Uterus (tissue), 4 donors: ENCODE data around the gene OR5AC2. TPM values are rescaled to one million over a fixed set of nuclear protein-coding genes. Genes with fewer than 3 reads are reported as not detected.

Experiments used
- DNase-seq, 2 donors: peaks; one replicate each; pipeline ENCODE4 v3.0.0-alpha.2; 2019 to 2020
- H3K27ac ChIP-seq, 2 donors: fragments of 200-600 bp; sonication (generic); 1 replicate in 1 of 2; 2 replicates in 1 of 2; pipeline ENCODE4 v1.5.1; 2016 to 2018
- H3K27me3 ChIP-seq, 2 donors: fragments of 200-600 bp; sonication (generic); one replicate each; pipeline ENCODE4 v1.5.1; 2018 to 2019; ENCODE audit warnings: control low read depth in 1 of 2
- H3K36me3 ChIP-seq, 2 donors: fragments of 200-600 bp; sonication (generic); one replicate each; pipeline ENCODE4 v1.5.1; 2019; ENCODE audit warnings: control low read depth in 1 of 2
- H3K4me1 ChIP-seq, 2 donors: fragments of 200-600 bp; sonication (generic); one replicate each; pipeline ENCODE4 v1.5.1; 2018 to 2019; ENCODE audit warnings: control low read depth in 1 of 2
- H3K4me3 ChIP-seq, 2 donors: fragments of 200-600 bp; sonication (generic); 1 replicate in 1 of 2; 2 replicates in 1 of 2; pipeline ENCODE4 v1.5.1; 2018 to 2019; ENCODE audit warnings: mild to moderate bottlenecking in 1 of 2
- H3K9me3 ChIP-seq, 2 donors: fragments of 200-600 bp; sonication (generic); one replicate each; pipeline ENCODE4 v1.5.1; 2019; ENCODE audit warnings: control low read depth in 1 of 2
- CTCF ChIP-seq, 4 experiments: fragments of 200-600 bp in 2 of 4; fragments of 450-650 bp in 2 of 4; sonication (generic) in 2 of 4; IDR thresholded peaks; one replicate each; pipeline ENCODE4 v1.5.1; 2016 to 2019; ENCODE audit warnings: antibody characterized with exemption in 4 of 4, mild to moderate bottlenecking in 2 of 4, moderate library complexity in 1 of 4
- POLR2A ChIP-seq, 2 donors: fragments of 450-650 bp; IDR thresholded peaks; one replicate each; pipeline ENCODE4 v1.6.1; 2016; ENCODE audit warnings: antibody characterized with exemption in 2 of 2, mild to moderate bottlenecking in 1 of 2, moderate library complexity in 1 of 2
- intact Hi-C: fragments of 100-400 bp; cut with DNase I; formaldehyde crosslinking; loops from one replicate; pipeline ENCODE4 v1.15.1; 2023; ENCODE audit warnings: low total_unique reads
- total RNA-seq, 4 donors: library from RNA; depleted of rRNA in 3 of 4; stranded (reverse); fragments of >200 nt in 3 of 4; gene quantifications; one replicate each; pipeline versions ENCODE4 v1.1.0 to v1.2.4, GENCODE V29; 2014 to 2023
- donor health status: DM: yes; HTN: yes; CAD: no.

OR5AC2 gene
- not detected for total RNA-seq

- H3K27me3 ChIP-seq = no peaks in the 10 kb centered on the region
- no peak for DNase-seq
- no peaks in the 10 kb centered on the region for H3K4me1 ChIP-seq
- intact Hi-C loops = no loop called here
- no peaks in the 10 kb centered on the region for H3K36me3 ChIP-seq
- TF ChIP-seq POLR2A (IDR thresholded peaks at IDR 0.05) (no peak), CTCF (IDR thresholded peaks at IDR 0.05) (no peak)
- no peak within 1 kb of the TSS for H3K4me3 ChIP-seq
- no peaks in the 10 kb centered on the region for H3K9me3 ChIP-seq
- no peak within 1 kb of the TSS for H3K27ac ChIP-seq
Measured at GRCh38 chr3:98086873-98087272, at the start of gene OR5AC2. Gene OR5AC2, plus strand, starts transcription at chr3:98087173. Its CDS starts 0 bp downstream, at chr3:98087173.

- H3K4me1 ChIP-seq = no peaks in the 10 kb centered on the region
- TF ChIP-seq POLR2A (IDR thresholded peaks at IDR 0.05) (no peak), CTCF (IDR thresholded peaks at IDR 0.05) (no peak)
- H3K36me3 ChIP-seq = no peaks in the 10 kb centered on the region
- intact Hi-C loops = no loop called here
- peaks cover 0 to 4% of the 10 kb centered on the region in 2 donors for H3K27me3 ChIP-seq
- no peak for DNase-seq
- no peaks in the 10 kb centered on the region for H3K9me3 ChIP-seq
- H3K27ac ChIP-seq = no peak overlapping the region
- no peak overlapping the region for H3K4me3 ChIP-seq
Measured at GRCh38 chr3:98038286-98038685, 48.7 kb upstream of the OR5AC2 start.

GRCh38 chr3:98038876-98039275 is 48.1 kb upstream of the OR5AC2 start:
- Histone ChIP-seq H3K27ac (no peak overlapping the region), H3K4me1 (no peaks in the 10 kb centered on the region), H3K27me3 (peaks cover 0 to 4% of the 10 kb centered on the region in 2 donors), H3K4me3 (no peak overlapping the region), H3K36me3 (no peaks in the 10 kb centered on the region), H3K9me3 (no peaks in the 10 kb centered on the region)
- no peak for TF ChIP-seq POLR2A (IDR thresholded peaks at IDR 0.05)
- no peak for TF ChIP-seq CTCF (IDR thresholded peaks at IDR 0.05)
- DNase-seq = no peak
- intact Hi-C loops = no loop called here

GRCh38 chr3:98039322-98040024 is 47.5 kb upstream of the OR5AC2 start:
- no peaks in the 10 kb centered on the region for H3K9me3 ChIP-seq
- H3K4me1 ChIP-seq = no peaks in the 10 kb centered on the region
- H3K27me3 ChIP-seq = peaks cover 0 to 1% of the 10 kb centered on the region in 2 donors
- intact Hi-C loops = no loop called here
- peak overlapping the region in 1 of 2 donors; percentile 14 for H3K27ac ChIP-seq
- DNase-seq = peak; percentile 28 to 32
- no peak overlapping the region for H3K4me3 ChIP-seq
- H3K36me3 ChIP-seq = no peaks in the 10 kb centered on the region
- TF ChIP-seq CTCF (IDR thresholded peaks at IDR 0.05) = peak; percentile 66 to 87 (median 77)
- TF ChIP-seq POLR2A (IDR thresholded peaks at IDR 0.05) = no peak

- Histone ChIP-seq H3K9me3 (no peaks in the 10 kb centered on the region), H3K27ac (no peak overlapping the region), H3K4me3 (no peak overlapping the region), H3K27me3 (no peaks in the 10 kb centered on the region), H3K36me3 (no peaks in the 10 kb centered on the region), H3K4me1 (no peaks in the 10 kb centered on the region)
- no peak for TF ChIP-seq CTCF (IDR thresholded peaks at IDR 0.05)
- no peak for TF ChIP-seq POLR2A (IDR thresholded peaks at IDR 0.05)
- intact Hi-C loops = no loop called here
- DNase-seq = no peak
Measured at GRCh38 chr3:98041350-98041749, 45.6 kb upstream of the OR5AC2 start.
